ENCODE measurements around the gene IQGAP2.

GRCh38 chr5:76433261-76433660 is 30.2 kb downstream of the IQGAP2 start:
- TF ChIP-seq ZFP3 (CRISPR knock-in tag; IDR thresholded peaks at IDR 0.05) (no peak), PATZ1 (CRISPR knock-in tag; IDR thresholded peaks at IDR 0.05; ENCODE audit: borderline replicate concordance) (no peak)

Measured in SK-N-SH treated with all-trans-retinoic acid at 6 μM for 48 hours (cell line).